SK-N-SH treated with all-trans-retinoic acid at 6 μM for 48 hours (cell line): ENCODE measurements around the gene CD302.
A peak's percentile ranks its signal among the peaks of the same experiment; 100 is the strongest.

Experiments used
- ATAC-seq: fragments of 200-7000 bp; cut with Tn5 transposase; 3 replicates; pipeline ENCODE4 v1.9.1; 2020; ENCODE audit warnings: mild to moderate bottlenecking, moderate library complexity
- ARNTL ChIP-seq: fragments of 450-650 bp; formaldehyde crosslinking; IDR thresholded peaks from 2 replicates; pipeline ENCODE4 v1.5.0; 2020; ENCODE audit warnings: low read depth, mild to moderate bottlenecking, moderate library complexity, borderline replicate concordance
- BACH2 ChIP-seq: fragments of 250-450 bp; sonication (Bioruptor Pico); IDR thresholded peaks from 2 replicates; pipeline ENCODE4 v1.9.0; 2021; ENCODE audit warnings: mild to moderate bottlenecking, borderline replicate concordance
- CSDC2 ChIP-seq: fragments of 250-450 bp; sonication (Bioruptor Pico); IDR thresholded peaks from 2 replicates; pipeline ENCODE4 v1.5.0; 2020; ENCODE audit warnings: mild to moderate bottlenecking, moderate library complexity
- CSRNP3 ChIP-seq: fragments of 250-450 bp; sonication (Bioruptor Pico); IDR thresholded peaks from 2 replicates; pipeline ENCODE4 v1.5.1; 2021; ENCODE audit warnings: mild to moderate bottlenecking, moderate library complexity
- ESRRG ChIP-seq: fragments of 250-450 bp; sonication (Bioruptor Pico); IDR thresholded peaks from 2 replicates; pipeline ENCODE4 v1.6.1; 2021; ENCODE audit warnings: mild to moderate bottlenecking
- GLIS3 ChIP-seq: fragments of 250-450 bp; sonication (Bioruptor Pico); IDR thresholded peaks from 2 replicates; pipeline ENCODE4 v1.5.0; 2020; ENCODE audit warnings: mild to moderate bottlenecking, moderate library complexity
- ISL1 ChIP-seq: fragments of 250-450 bp; sonication (Bioruptor Pico); IDR thresholded peaks from 2 replicates; pipeline ENCODE4 v2.1.2; 2022; ENCODE audit warnings: mild to moderate bottlenecking, moderate library complexity
- PATZ1 ChIP-seq: fragments of 250-450 bp; sonication (Bioruptor Pico); IDR thresholded peaks from 2 replicates; pipeline ENCODE4 v1.8.0; 2020; ENCODE audit warnings: mild to moderate bottlenecking, moderate library complexity, borderline replicate concordance
- POU6F1 ChIP-seq: fragments of 250-450 bp; sonication (Bioruptor Pico); IDR thresholded peaks from 2 replicates; pipeline ENCODE4 v1.8.0; 2021; ENCODE audit warnings: low read depth, mild to moderate bottlenecking, moderate library complexity, borderline replicate concordance
- PPARA ChIP-seq: fragments of 250-450 bp; sonication (Bioruptor Pico); IDR thresholded peaks from 2 replicates; pipeline ENCODE4 v1.5.0; 2020; ENCODE audit warnings: mild to moderate bottlenecking, borderline replicate concordance
- RARB ChIP-seq: fragments of 250-450 bp; sonication (Bioruptor Pico); IDR thresholded peaks from 2 replicates; pipeline ENCODE4 v1.8.0; 2021; ENCODE audit warnings: mild to moderate bottlenecking, moderate library complexity
- SNAI2 ChIP-seq: fragments of 250-450 bp; sonication (Bioruptor Pico); IDR thresholded peaks from 2 replicates; pipeline ENCODE4 v1.5.0; 2020; ENCODE audit warnings: mild to moderate bottlenecking, moderate library complexity
- TCF4 ChIP-seq: fragments of 250-450 bp; sonication (Bioruptor Pico); IDR thresholded peaks from 2 replicates; pipeline ENCODE4 v1.8.0; 2021; ENCODE audit warnings: mild to moderate bottlenecking, moderate library complexity, borderline replicate concordance
- TOX ChIP-seq: fragments of 250-450 bp; sonication (Bioruptor Pico); IDR thresholded peaks from 2 replicates; pipeline ENCODE4 v1.8.0; 2021; ENCODE audit warnings: mild to moderate bottlenecking, moderate library complexity, borderline replicate concordance
- ZC3H10 ChIP-seq: fragments of 250-450 bp; sonication (Bioruptor Pico); IDR thresholded peaks from 2 replicates; pipeline ENCODE4 v1.5.1; 2021; ENCODE audit warnings: mild to moderate bottlenecking, moderate library complexity
- ZNF565 ChIP-seq: fragments of 450-650 bp; formaldehyde crosslinking; conservative IDR thresholded peaks from 2 replicates; pipeline ENCODE4 v1.5.0; 2020; ENCODE audit warnings: low read depth, mild to moderate bottlenecking, moderate library complexity
- ZNF70 ChIP-seq: fragments of 450-650 bp; formaldehyde crosslinking; IDR thresholded peaks from 2 replicates; pipeline ENCODE4 v1.5.0; 2020; ENCODE audit warnings: mild to moderate bottlenecking, moderate library complexity
- ZNF8 ChIP-seq: fragments of 450-650 bp; formaldehyde crosslinking; IDR thresholded peaks from 2 replicates; pipeline ENCODE4 v1.5.0; 2020; ENCODE audit warnings: mild to moderate bottlenecking, moderate library complexity

Gene CD302

GRCh38 chr2:159738509-159739390 lies 59.3 kb downstream of the CD302 start:
- no peak for TF ChIP-seq SNAI2 (CRISPR knock-in tag)
- peak; percentile 37; the same call in 2 of the 3 replicates for ATAC-seq

- ATAC-seq = no peak
- no peak for TF ChIP-seq TOX (CRISPR knock-in tag)
- TF ChIP-seq TCF4 = no peak
- no peak for TF ChIP-seq ZNF8
- TF ChIP-seq POU6F1 (CRISPR knock-in tag) = no peak
- no peak for TF ChIP-seq ZC3H10 (CRISPR knock-in tag)
- no peak for TF ChIP-seq CSDC2
- no peak for TF ChIP-seq ESRRG (CRISPR knock-in tag)
- TF ChIP-seq CSRNP3 = no peak
- TF ChIP-seq PPARA = no peak
- no peak for TF ChIP-seq PATZ1 (CRISPR knock-in tag)
- TF ChIP-seq, all 23 proteins: peak for 0
These were observed 60.1 kb downstream of the CD302 start for GRCh38 chr2:159737917-159738296.

GRCh38 chr2:159737292-159737916 lies 60.6 kb downstream of the CD302 start:
- no peak for TF ChIP-seq POU6F1 (CRISPR knock-in tag)
- no peak for TF ChIP-seq ARNTL (CRISPR knock-in tag)
- no peak for TF ChIP-seq GLIS3 (CRISPR knock-in tag)
- no peak for TF ChIP-seq BACH2 (CRISPR knock-in tag)
- TF ChIP-seq RARB (CRISPR knock-in tag) = no peak
- no peak for TF ChIP-seq ISL1
- TF ChIP-seq TCF4 = no peak
- no peak for TF ChIP-seq TOX (CRISPR knock-in tag)
- TF ChIP-seq ZNF565 = no peak
- no peak for TF ChIP-seq CSRNP3
- no peak for TF ChIP-seq ZNF70
- TF ChIP-seq ZC3H10 (CRISPR knock-in tag) = no peak
- TF ChIP-seq CSDC2 = no peak
- TF ChIP-seq PATZ1 (CRISPR knock-in tag) = no peak
- TF ChIP-seq, all 23 proteins: peak for 0
- ATAC-seq = no peak
